Measurements from ENCODE around the gene ANXA8L1. TPM values are rescaled to one million over a fixed set of nuclear protein-coding genes. Genes with fewer than 3 reads are reported as not detected.
"Not testable (repeated sequence)": the region's sequence is repeated elsewhere in the genome, so short reads cannot be mapped to it uniquely, and the experiment has no call there.

Gene ANXA8L1
- total and polyA plus RNA-seq, 2 of the 13 experiments (the other 11 are each of a cell fraction or from before 2014, with no cell fraction given): not detected

DNA sequence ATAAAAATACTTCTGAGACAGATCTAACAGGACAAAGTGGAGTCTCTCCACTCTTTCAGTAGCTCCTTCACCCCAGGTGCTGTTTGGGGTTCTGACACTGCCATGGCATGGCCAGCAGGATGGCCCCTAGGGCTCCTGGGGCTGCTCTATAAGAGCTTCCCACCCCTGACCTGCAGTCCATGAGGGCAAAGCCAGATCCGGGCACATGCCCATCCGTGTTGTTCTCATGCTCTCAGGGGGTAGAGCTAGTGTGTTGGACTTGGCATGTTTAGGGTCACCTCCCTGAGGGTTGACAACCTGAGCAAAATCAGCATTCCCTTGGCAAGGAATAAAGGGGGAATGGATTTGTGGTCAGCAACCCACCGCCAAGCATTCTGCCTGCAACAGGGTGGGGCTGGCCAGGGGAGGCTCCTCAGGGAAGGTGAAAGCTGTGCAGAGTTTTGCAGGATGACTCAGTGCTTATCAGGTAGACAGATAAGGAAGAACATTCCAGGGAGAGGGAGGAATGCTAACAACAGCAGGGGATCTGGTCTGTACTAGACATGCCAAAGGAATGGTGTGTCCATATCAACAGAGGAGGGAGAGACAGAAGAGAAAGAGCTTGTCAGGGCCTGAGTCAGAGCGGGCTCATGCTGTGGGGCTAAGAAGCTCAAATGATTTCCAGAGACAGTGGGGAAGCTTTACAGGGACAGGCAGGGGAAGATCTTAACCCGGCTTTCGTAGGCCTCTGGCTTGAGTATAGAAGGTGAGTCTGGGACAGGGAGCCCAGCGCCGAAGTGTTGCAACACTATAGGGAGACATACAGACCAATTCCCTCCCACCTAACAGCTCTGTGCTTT is 21.1 kb downstream of the ANXA8L1 start:
- H3K27ac ChIP-seq (ENCODE audit: extremely low read length, insufficient read depth, low read length); BruUV-seq (replicated peaks); CTCF ChIA-PET (ENCODE audit: low intra/inter-chr PET ratio, low total read pairs); H4K20me1 ChIP-seq (ENCODE audit: insufficient read depth, low read length); POLR2A ChIA-PET; H3K27me3 ChIP-seq (ENCODE audit: control insufficient read depth in 1 of 2, insufficient read depth in 2 of 2, low read length in 2 of 2); H3K9ac ChIP-seq (ENCODE audit: insufficient read depth, low read depth, low read length); FAIRE-seq; H3K79me2 ChIP-seq (ENCODE audit: insufficient read depth, low read length); H3K4me2 ChIP-seq (ENCODE audit: low read depth, low read length); H3K9me3 ChIP-seq (ENCODE audit: low read length); in situ Hi-C loops (cut with HindIII; ENCODE audit: extremely low pct_ligation_motif_present, low pct_unique_long_range_greater_than_20kb); H3K4me1 ChIP-seq (ENCODE audit: insufficient read depth, low read length); H3K4me3 ChIP-seq (replicated peaks in 1 of 3; ENCODE audit: insufficient read depth in 1 of 3, low read depth in 2 of 3, low read length in 3 of 3); DNase-seq (ENCODE audit: low spot score); H2AFZ ChIP-seq (ENCODE audit: low read length); H3K36me3 ChIP-seq (replicated peaks in 1 of 2; ENCODE audit: control insufficient read depth in 1 of 2, insufficient read depth in 2 of 2, low read length in 2 of 2); intact Hi-C loops (cut with micrococcal nuclease; ENCODE audit: unreplicated experiment): not testable (repeated sequence)
- WGBS (ENCODE audit: low lambda C conversion rate): 11% methylated on average over 6 of the region's 8 CpGs
- 0 out of 2 replicates have a peak, but pooled peaks have one; percentile 12 for TF ChIP-seq CEBPB (IDR thresholded peaks at IDR 0.05; ENCODE audit: borderline replicate concordance, low read depth, low read length)
- ATAC-seq: peak; percentile 71

DNA sequence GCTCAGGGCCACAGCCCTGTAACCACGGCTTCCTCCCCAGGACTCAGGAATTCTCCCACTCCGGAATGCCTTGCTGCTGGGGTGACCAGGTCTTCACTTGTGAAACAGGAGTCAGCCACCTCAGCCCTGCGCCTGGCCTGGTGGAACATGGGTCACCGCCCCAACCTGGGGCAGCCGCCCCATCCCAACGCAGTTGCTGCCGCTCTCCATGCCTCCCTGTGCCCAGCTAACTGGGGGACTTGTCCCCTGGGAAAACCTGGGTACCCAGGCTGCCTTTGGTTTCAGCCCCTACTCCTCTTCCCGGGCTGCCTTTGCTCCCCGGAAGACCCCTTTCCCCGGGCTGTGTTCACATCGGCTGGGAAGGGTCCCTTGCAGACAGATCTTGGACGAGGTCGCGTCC is 22.2 kb downstream of the ANXA8L1 start:
- H3K79me2 ChIP-seq (ENCODE audit: insufficient read depth, low read length); H3K4me1 ChIP-seq (ENCODE audit: insufficient read depth, low read length); H3K9ac ChIP-seq (ENCODE audit: insufficient read depth, low read depth, low read length); H3K4me2 ChIP-seq (ENCODE audit: low read depth, low read length); FAIRE-seq; H3K27me3 ChIP-seq (ENCODE audit: control insufficient read depth in 1 of 2, insufficient read depth in 2 of 2, low read length in 2 of 2); H3K9me3 ChIP-seq (ENCODE audit: low read length); in situ Hi-C loops (cut with HindIII; ENCODE audit: extremely low pct_ligation_motif_present, low pct_unique_long_range_greater_than_20kb); CTCF ChIA-PET (ENCODE audit: low intra/inter-chr PET ratio, low total read pairs); intact Hi-C loops (cut with micrococcal nuclease; ENCODE audit: unreplicated experiment); H3K27ac ChIP-seq (ENCODE audit: extremely low read length, insufficient read depth, low read length); H3K4me3 ChIP-seq (replicated peaks in 1 of 3; ENCODE audit: insufficient read depth in 1 of 3, low read depth in 2 of 3, low read length in 3 of 3); POLR2A ChIA-PET; H4K20me1 ChIP-seq (ENCODE audit: insufficient read depth, low read length); H3K36me3 ChIP-seq (replicated peaks in 1 of 2; ENCODE audit: control insufficient read depth in 1 of 2, insufficient read depth in 2 of 2, low read length in 2 of 2); DNase-seq (ENCODE audit: low spot score); H2AFZ ChIP-seq (ENCODE audit: low read length); BruUV-seq (replicated peaks): not testable (repeated sequence)
- ATAC-seq: peak; percentile 32
- WGBS (ENCODE audit: low lambda C conversion rate): 80% methylated on average over 3 of the region's 14 CpGs

DNA sequence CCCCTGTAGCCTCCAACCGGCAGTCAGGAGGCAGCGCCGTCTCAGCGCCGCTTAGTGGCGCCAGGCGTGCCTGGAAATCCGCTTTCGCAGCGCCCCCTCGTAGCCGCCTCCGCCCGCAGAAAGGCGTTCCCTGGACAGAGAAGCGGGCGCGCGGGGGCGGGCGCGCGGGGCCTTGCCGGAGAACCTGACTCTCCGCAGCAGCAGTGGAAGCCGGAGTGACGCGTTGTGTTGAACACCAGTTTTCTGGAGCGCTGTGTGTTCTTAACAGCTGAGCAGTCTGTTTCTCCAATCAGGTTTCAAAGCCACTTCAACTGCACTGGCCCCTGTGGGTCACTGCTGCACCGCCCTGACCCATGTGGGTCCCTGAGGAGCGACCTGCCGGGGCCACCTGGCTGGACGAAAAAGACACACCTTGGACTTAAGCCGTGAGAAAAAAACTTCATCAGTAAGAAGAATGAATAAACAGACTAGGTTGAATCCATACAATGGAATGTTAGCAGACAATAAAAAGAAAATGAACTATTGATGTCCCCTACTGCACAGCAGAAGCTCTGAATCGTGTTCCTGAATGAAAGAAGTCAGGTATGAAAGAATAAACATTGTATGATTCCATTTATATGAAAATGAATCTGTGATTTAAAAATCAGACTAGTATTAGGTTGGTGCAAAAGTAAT is 22.8 kb downstream of the ANXA8L1 start:
- FAIRE-seq; BruUV-seq (replicated peaks); H3K36me3 ChIP-seq (replicated peaks in 1 of 2; ENCODE audit: control insufficient read depth in 1 of 2, insufficient read depth in 2 of 2, low read length in 2 of 2); CTCF ChIA-PET (ENCODE audit: low intra/inter-chr PET ratio, low total read pairs); H3K9me3 ChIP-seq (ENCODE audit: low read length); H4K20me1 ChIP-seq (ENCODE audit: insufficient read depth, low read length); intact Hi-C loops (cut with micrococcal nuclease; ENCODE audit: unreplicated experiment); in situ Hi-C loops (cut with HindIII; ENCODE audit: extremely low pct_ligation_motif_present, low pct_unique_long_range_greater_than_20kb); H3K27ac ChIP-seq (ENCODE audit: extremely low read length, insufficient read depth, low read length); H2AFZ ChIP-seq (ENCODE audit: low read length); POLR2A ChIA-PET; H3K27me3 ChIP-seq (ENCODE audit: control insufficient read depth in 1 of 2, insufficient read depth in 2 of 2, low read length in 2 of 2); H3K9ac ChIP-seq (ENCODE audit: insufficient read depth, low read depth, low read length); H3K79me2 ChIP-seq (ENCODE audit: insufficient read depth, low read length); DNase-seq (ENCODE audit: low spot score); H3K4me1 ChIP-seq (ENCODE audit: insufficient read depth, low read length): not testable (repeated sequence)
- H3K4me3 ChIP-seq (replicated peaks in 1 of 3; ENCODE audit: insufficient read depth in 1 of 3, low read depth in 2 of 3, low read length in 3 of 3): peak overlapping the region in 1 of 3 experiments; percentile 37; a peak in 2 of 6 replicates
- peak; percentile 91 for ATAC-seq
- 2% methylated on average over 7 of the region's 35 CpGs for WGBS (ENCODE audit: low lambda C conversion rate)
- H3K4me2 ChIP-seq (ENCODE audit: low read depth, low read length): peak overlapping the region; percentile 47; the same call in 1 of the 2 replicates

DNA sequence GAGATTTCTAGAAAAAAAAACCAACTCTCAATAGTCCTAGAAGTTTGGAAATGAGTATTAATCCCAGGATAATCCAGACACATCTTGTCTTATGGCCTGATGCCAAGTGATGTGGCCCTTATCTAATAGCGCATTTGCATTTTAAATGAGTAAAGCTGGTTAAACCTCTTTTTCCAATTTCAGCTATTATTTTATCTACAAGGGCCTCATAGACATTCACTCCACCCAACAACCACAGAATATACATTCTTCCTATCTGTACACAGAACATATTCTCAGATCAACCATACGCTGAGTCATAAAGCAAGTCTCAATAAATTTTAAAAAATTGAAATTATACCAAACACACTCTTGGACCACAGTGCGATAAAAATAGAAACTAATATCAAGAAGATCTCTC is 34.0 kb downstream of the ANXA8L1 start:
- POLR2A ChIA-PET; BruUV-seq (replicated peaks); H3K79me2 ChIP-seq (ENCODE audit: insufficient read depth, low read length); H3K9ac ChIP-seq (ENCODE audit: insufficient read depth, low read depth, low read length); H4K20me1 ChIP-seq (ENCODE audit: insufficient read depth, low read length); H3K36me3 ChIP-seq (replicated peaks in 1 of 2; ENCODE audit: control insufficient read depth in 1 of 2, insufficient read depth in 2 of 2, low read length in 2 of 2); H3K27ac ChIP-seq (ENCODE audit: extremely low read length, insufficient read depth, low read length); DNase-seq (ENCODE audit: low spot score); FAIRE-seq; H3K27me3 ChIP-seq (ENCODE audit: control insufficient read depth in 1 of 2, insufficient read depth in 2 of 2, low read length in 2 of 2); H3K4me1 ChIP-seq (ENCODE audit: insufficient read depth, low read length); ATAC-seq; in situ Hi-C loops (cut with HindIII; ENCODE audit: extremely low pct_ligation_motif_present, low pct_unique_long_range_greater_than_20kb); H3K9me3 ChIP-seq (ENCODE audit: low read length); intact Hi-C loops (cut with micrococcal nuclease; ENCODE audit: unreplicated experiment); H2AFZ ChIP-seq (ENCODE audit: low read length); H3K4me3 ChIP-seq (replicated peaks in 1 of 3; ENCODE audit: insufficient read depth in 1 of 3, low read depth in 2 of 3, low read length in 3 of 3); H3K4me2 ChIP-seq (ENCODE audit: low read depth, low read length); CTCF ChIA-PET (ENCODE audit: low intra/inter-chr PET ratio, low total read pairs): not testable (repeated sequence)
- 42% methylated on average over 3 of the region's 3 CpGs for WGBS (ENCODE audit: low lambda C conversion rate)

Data from HepG2 (cell line).